ENCODE data around the gene TIGD3. TPM values are rescaled to one million over a fixed set of nuclear protein-coding genes. Genes with fewer than 3 reads are reported as not detected.

The TIGD3 gene
- total and polyA plus RNA-seq, 5 experiments from 2014 or later, result 0.15 to 1.9 (median 0.67) TPM

DNA sequence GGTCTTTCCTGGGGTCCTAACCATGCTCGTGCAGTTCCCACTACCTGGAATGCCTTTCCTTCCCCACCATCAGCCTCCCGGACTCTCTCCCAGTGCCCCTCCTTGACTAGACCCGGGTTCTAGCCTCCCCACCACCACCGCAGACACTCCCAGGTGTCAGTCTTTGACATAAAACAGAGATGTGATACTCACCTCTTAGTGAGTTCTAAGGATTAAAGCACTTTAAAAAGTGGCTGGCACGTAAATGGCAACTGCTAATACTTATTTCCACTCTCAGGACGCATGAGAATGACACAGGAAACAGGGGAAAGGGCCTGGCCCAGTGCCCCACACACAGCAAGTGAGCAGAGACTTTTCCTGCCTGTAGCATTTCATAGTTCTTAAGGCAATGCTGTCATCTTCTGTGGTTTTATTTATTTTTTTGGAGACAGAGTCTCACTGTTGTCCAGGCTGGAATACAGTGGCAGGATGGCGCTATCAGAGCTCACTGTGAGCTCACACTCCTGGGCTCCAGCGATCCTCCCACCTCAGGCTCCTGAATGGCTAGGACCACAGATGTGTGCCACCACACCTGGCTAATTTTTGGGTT lies 29.8 kb downstream of the TIGD3 start:
- DNase-seq (peak in 4 of 10 donors; percentile 12 to 59 (median 16)), ATAC-seq (no peak)
- POLR2A ChIA-PET, result interaction anchor here (0.6 to 17.5 kb wide), 5 partner anchors 9 to 127 kb away, joined by 3 to 396 read pairs (median 9); partner anchors contain the start of genes MALAT1 and NEAT1
- Mint-ChIP-seq H3K4me1 (peaks cover 37 to 83% (median 75%) of the 10 kb centered on the region in 4 donors), H3K27ac (peak overlapping the region; percentile 93 to 100 (median 99)), H3K9me3 (no peaks in the 10 kb centered on the region), H3K4me3 (peak overlapping the region in 9 of 10 donors; percentile 53 to 94 (median 63)), H3K36me3 (peaks cover 0 to 6% (median 0%) of the 10 kb centered on the region in 3 donors), H3K27me3 (no peaks in the 10 kb centered on the region)

GRCh38 chr11:65386307-65387140 lies 32.0 kb downstream of the TIGD3 start, which contains the start of gene FRMD8:
FRMD8 (plus strand) TSS chr11:65386637; CDS start chr11:65387037, 400 bp downstream.
- Mint-ChIP-seq H3K4me1 (peaks cover 42 to 84% (median 82%) of the 10 kb centered on the region in 4 donors), H3K4me3 (peak within 1 kb of the TSS; percentile 85 to 98 (median 92)), H3K9me3 (no peaks in the 10 kb centered on the region), H3K27ac (peak within 1 kb of the TSS; percentile 94 to 100 (median 99)), H3K27me3 (no peaks in the 10 kb centered on the region), H3K36me3 (peaks cover 0 to 4% (median 0%) of the 10 kb centered on the region in 3 donors)
- DNase-seq (peak; percentile 79 to 94 (median 88)), ATAC-seq (peak; percentile 55 to 57)
- POLR2A ChIA-PET, result interaction anchor here (0.6 to 17.5 kb wide), 12 partner anchors 8 to 186 kb away, joined by 3 to 396 read pairs (median 4); partner anchors contain the start of genes FAM89B, MALAT1 and NEAT1

GRCh38 chr11:65388731-65389130 lies 34.2 kb downstream of the TIGD3 start:
- no peaks in the 10 kb centered on the region for H3K9me3 Mint-ChIP-seq
- H3K27ac Mint-ChIP-seq, result peak overlapping the region in 8 of 10 donors; percentile 9 to 80 (median 66)
- peak overlapping the region; percentile 52 to 94 (median 76) for H3K4me3 Mint-ChIP-seq
- DNase-seq (no peak), ATAC-seq (no peak)
- no peaks in the 10 kb centered on the region for H3K27me3 Mint-ChIP-seq
- POLR2A ChIA-PET, result interaction anchor here (1.2 to 17.5 kb wide), 5 partner anchors 12 to 115 kb away, joined by 4 to 396 read pairs (median 6); partner anchors contain the start of genes MALAT1 and NEAT1
- H3K36me3 Mint-ChIP-seq, result peaks cover 0 to 14% (median 0%) of the 10 kb centered on the region in 3 donors
- H3K4me1 Mint-ChIP-seq, result peaks cover 34 to 80% (median 70%) of the 10 kb centered on the region in 4 donors

GRCh38 chr11:65389294-65389980 lies 34.9 kb downstream of the TIGD3 start:
- ATAC-seq (no peak), DNase-seq (peak in 1 of 10 donors; percentile 54)
- no peaks in the 10 kb centered on the region for H3K9me3 Mint-ChIP-seq
- H3K4me3 Mint-ChIP-seq, result peak overlapping the region in 9 of 10 donors; percentile 28 to 94 (median 73)
- no peaks in the 10 kb centered on the region for H3K27me3 Mint-ChIP-seq
- POLR2A ChIA-PET, result interaction anchor here (0.8 to 17.5 kb wide), 6 partner anchors 8 to 114 kb away, joined by 3 to 396 read pairs (median 6); partner anchors contain the start of genes MALAT1 and NEAT1
- H3K27ac Mint-ChIP-seq, result peak overlapping the region in 9 of 10 donors; percentile 13 to 68 (median 48)
- peaks cover 27 to 73% (median 62%) of the 10 kb centered on the region in 4 donors for H3K4me1 Mint-ChIP-seq
- peaks cover 0 to 18% (median 0%) of the 10 kb centered on the region in 3 donors for H3K36me3 Mint-ChIP-seq

GRCh38 chr11:65390099-65390941 lies 35.8 kb downstream of the TIGD3 start:
- ATAC-seq (no peak), DNase-seq (peak in 1 of 10 donors; percentile 7)
- Mint-ChIP-seq H3K36me3 (peaks cover 0 to 22% (median 0%) of the 10 kb centered on the region in 3 donors), H3K4me3 (peak overlapping the region in 8 of 10 donors; percentile 9 to 50 (median 34)), H3K9me3 (no peaks in the 10 kb centered on the region), H3K27me3 (no peaks in the 10 kb centered on the region), H3K27ac (peak overlapping the region in 8 of 10 donors; percentile 4 to 68 (median 44)), H3K4me1 (peaks cover 20 to 64% (median 54%) of the 10 kb centered on the region in 4 donors)
- POLR2A ChIA-PET, result interaction anchor here (0.6 to 17.5 kb wide), 8 partner anchors 9 to 1011 kb away, joined by 3 to 396 read pairs (median 4); partner anchors contain the start of genes MALAT1 and NEAT1

DNA sequence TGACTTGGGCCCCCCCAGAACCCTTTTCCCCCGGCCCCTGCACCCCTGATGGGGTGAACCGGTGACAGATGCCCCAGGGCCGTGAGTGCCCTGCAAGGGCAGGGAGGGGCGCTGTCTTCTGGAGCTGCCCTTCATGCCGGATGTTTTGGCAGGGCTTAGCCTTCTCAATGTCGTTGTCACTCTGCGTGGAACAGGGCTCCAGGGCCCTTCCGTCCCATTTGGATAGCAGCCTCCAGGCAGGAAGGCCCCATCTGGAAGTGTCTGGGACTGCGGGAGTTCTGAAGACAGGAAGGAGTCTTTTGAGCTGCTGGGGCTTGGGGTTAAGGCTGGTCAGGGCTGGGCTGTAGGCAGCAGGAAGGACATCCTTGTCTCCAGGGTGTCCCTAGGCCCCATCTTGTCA lies 36.4 kb downstream of the TIGD3 start:
- no peaks in the 10 kb centered on the region for H3K27me3 Mint-ChIP-seq
- no peaks in the 10 kb centered on the region for H3K9me3 Mint-ChIP-seq
- ATAC-seq (no peak), DNase-seq (peak in 1 of 10 donors; percentile 43)
- POLR2A ChIA-PET, result interaction anchor here (0.6 to 17.5 kb wide), 6 partner anchors 9 to 1011 kb away, joined by 3 to 396 read pairs (median 6); partner anchors contain the start of genes MALAT1, NEAT1 and SLC25A45
- peak overlapping the region in 4 of 10 donors; percentile 19 to 45 (median 34) for H3K4me3 Mint-ChIP-seq
- H3K36me3 Mint-ChIP-seq, result peaks cover 0 to 27% (median 0%) of the 10 kb centered on the region in 3 donors
- H3K27ac Mint-ChIP-seq, result peak overlapping the region in 3 of 10 donors; percentile 11 to 47 (median 11)
- H3K4me1 Mint-ChIP-seq, result peaks cover 19 to 60% (median 48%) of the 10 kb centered on the region in 4 donors

GRCh38 chr11:65392186-65392829 lies 37.8 kb downstream of the TIGD3 start:
- no peaks in the 10 kb centered on the region for H3K27me3 Mint-ChIP-seq
- H3K9me3 Mint-ChIP-seq, result no peaks in the 10 kb centered on the region
- H3K4me1 Mint-ChIP-seq, result peaks cover 18 to 50% (median 40%) of the 10 kb centered on the region in 4 donors
- DNase-seq, result peak in 1 of 10 donors; percentile 43
- H3K4me3 Mint-ChIP-seq, result no peak overlapping the region
- H3K36me3 Mint-ChIP-seq, result peaks cover 0 to 32% (median 0%) of the 10 kb centered on the region in 3 donors
- peak overlapping the region in 3 of 10 donors; percentile 1 to 79 (median 7) for H3K27ac Mint-ChIP-seq
- POLR2A ChIA-PET, result interaction anchor here (1.0 to 17.5 kb wide), 4 partner anchors 10 to 111 kb away, joined by 3 to 396 read pairs (median 144); partner anchors contain the start of genes MALAT1, NEAT1 and SLC25A45
- no peak for ATAC-seq

- H3K4me1 Mint-ChIP-seq, result peaks cover 18 to 49% (median 36%) of the 10 kb centered on the region in 4 donors
- H3K4me3 Mint-ChIP-seq, result no peak overlapping the region
- DNase-seq, result peak in 1 of 10 donors; percentile 16
- POLR2A ChIA-PET, result interaction anchor here (1.4 to 17.5 kb wide), 3 partner anchors 11 to 111 kb away, joined by 4 to 396 read pairs (median 7); partner anchors contain the start of genes MALAT1 and SLC25A45
- peak overlapping the region in 1 of 10 donors; percentile 37 for H3K27ac Mint-ChIP-seq
- H3K36me3 Mint-ChIP-seq, result peaks cover 0 to 38% (median 0%) of the 10 kb centered on the region in 3 donors
- H3K9me3 Mint-ChIP-seq, result no peaks in the 10 kb centered on the region
- ATAC-seq, result no peak
- H3K27me3 Mint-ChIP-seq, result no peaks in the 10 kb centered on the region
Observed at GRCh38 chr11:65392899-65393298, 38.3 kb downstream of the TIGD3 start.

- Mint-ChIP-seq H3K27ac (peak overlapping the region in 1 of 10 donors; percentile 37), H3K27me3 (no peaks in the 10 kb centered on the region), H3K9me3 (no peaks in the 10 kb centered on the region), H3K4me1 (peaks cover 19 to 42% (median 29%) of the 10 kb centered on the region in 4 donors), H3K4me3 (no peak overlapping the region), H3K36me3 (peaks cover 0 to 44% (median 4%) of the 10 kb centered on the region in 3 donors)
- POLR2A ChIA-PET, result interaction anchor here (0.6 to 17.5 kb wide), 4 partner anchors 15 to 120 kb away, joined by 3 to 396 read pairs (median 4); partner anchors contain the start of gene MALAT1
- ATAC-seq (no peak), DNase-seq (no peak)
Observed at GRCh38 chr11:65393513-65394079, 39.0 kb downstream of the TIGD3 start.

- DNase-seq, result no peak
Observed at GRCh38 chr11:65394125-65394536, 39.6 kb downstream of the TIGD3 start.

More at GRCh38 chr11:65394125-65394536, 39.6 kb downstream of the TIGD3 start:
- H3K27me3 Mint-ChIP-seq, result no peaks in the 10 kb centered on the region
- no peak overlapping the region for H3K27ac Mint-ChIP-seq
- no peak overlapping the region for H3K4me3 Mint-ChIP-seq
- no peak for ATAC-seq
- H3K9me3 Mint-ChIP-seq, result no peaks in the 10 kb centered on the region
- peaks cover 13 to 37% (median 24%) of the 10 kb centered on the region in 4 donors for H3K4me1 Mint-ChIP-seq
- peaks cover 0 to 44% (median 6%) of the 10 kb centered on the region in 3 donors for H3K36me3 Mint-ChIP-seq
- POLR2A ChIA-PET, result interaction anchor here (0.6 to 17.5 kb wide), 5 partner anchors 16 to 120 kb away, joined by 3 to 396 read pairs (median 4); partner anchors contain the start of gene MALAT1

Measured in naive thymus-derived CD8-positive, alpha-beta T cell (primary cell).